ENCODE measurements around the gene SORL1. TPM values are rescaled to one million over a fixed set of nuclear protein-coding genes. Genes with fewer than 3 reads are reported as not detected.

Gene SORL1
- total RNA-seq, 4 donors from 2014 or later, result 12.1 to 42.8 (median 21.0) TPM

DNA sequence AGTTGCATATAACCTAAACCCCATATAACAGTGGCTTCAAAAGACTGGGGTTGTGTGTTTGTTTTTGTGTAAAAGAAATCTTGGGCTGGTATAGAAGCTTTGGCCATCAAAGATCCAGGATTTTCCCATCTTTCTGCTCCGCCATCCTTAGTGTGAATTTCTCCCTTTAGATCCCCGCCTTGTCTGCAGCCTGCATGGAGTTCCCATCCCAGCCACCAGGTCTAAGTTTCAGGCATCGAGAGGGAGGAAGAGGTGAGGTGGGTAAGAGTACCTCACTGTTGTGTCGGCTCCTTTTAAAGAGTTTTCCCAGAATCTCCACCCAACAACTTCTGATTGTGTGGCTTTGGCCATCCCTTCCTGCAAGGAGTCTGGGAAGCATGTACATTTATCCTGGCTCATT is 196.2 kb downstream of the SORL1 start:
- DNase-seq (ENCODE audit: low spot score in 2 of 2), result no peak
- Histone ChIP-seq H3K27ac (no peak overlapping the region), H3K27me3 (no peaks in the 10 kb centered on the region), H3K36me3 (no peaks in the 10 kb centered on the region), H3K4me1 (no peaks in the 10 kb centered on the region), H3K9me3 (no peaks in the 10 kb centered on the region), H3K4me3 (no peak overlapping the region)
- WGBS, result 87% methylated on average over 4 of the region's 4 CpGs
- TF ChIP-seq, protein P1, sequence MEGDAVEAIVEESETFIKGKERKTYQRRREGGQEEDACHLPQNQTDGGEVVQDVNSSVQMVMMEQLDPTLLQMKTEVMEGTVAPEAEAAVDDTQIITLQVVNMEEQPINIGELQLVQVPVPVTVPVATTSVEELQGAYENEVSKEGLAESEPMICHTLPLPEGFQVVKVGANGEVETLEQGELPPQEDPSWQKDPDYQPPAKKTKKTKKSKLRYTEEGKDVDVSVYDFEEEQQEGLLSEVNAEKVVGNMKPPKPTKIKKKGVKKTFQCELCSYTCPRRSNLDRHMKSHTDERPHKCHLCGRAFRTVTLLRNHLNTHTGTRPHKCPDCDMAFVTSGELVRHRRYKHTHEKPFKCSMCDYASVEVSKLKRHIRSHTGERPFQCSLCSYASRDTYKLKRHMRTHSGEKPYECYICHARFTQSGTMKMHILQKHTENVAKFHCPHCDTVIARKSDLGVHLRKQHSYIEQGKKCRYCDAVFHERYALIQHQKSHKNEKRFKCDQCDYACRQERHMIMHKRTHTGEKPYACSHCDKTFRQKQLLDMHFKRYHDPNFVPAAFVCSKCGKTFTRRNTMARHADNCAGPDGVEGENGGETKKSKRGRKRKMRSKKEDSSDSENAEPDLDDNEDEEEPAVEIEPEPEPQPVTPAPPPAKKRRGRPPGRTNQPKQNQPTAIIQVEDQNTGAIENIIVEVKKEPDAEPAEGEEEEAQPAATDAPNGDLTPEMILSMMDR (IDR thresholded peaks at IDR 0.05), result no peak
- TF ChIP-seq EP300 (IDR thresholded peaks at IDR 0.05) (no peak), POLR2A (IDR thresholded peaks at IDR 0.05) (no peak), POLR2AphosphoS5 (IDR thresholded peaks at IDR 0.05) (no peak)

DNA sequence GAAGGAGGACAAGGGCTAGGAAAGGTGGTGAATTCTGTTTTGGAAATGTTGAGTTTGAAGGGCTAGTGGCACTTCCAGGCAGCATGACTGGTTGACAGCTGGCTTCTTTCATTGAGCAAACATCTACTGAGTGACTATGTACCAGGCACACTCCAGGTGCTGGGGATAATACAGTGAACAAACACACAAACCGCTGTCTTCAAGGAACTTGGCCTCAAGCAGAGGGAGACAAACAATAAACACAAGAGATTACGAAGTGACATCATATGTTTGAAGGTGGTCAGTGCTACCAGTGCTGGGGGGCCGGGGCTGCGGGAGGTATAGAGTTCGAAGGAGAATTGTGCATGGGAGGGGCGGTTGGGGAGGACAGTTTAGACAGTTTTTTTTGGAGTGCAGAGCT is 197.7 kb downstream of the SORL1 start:
- TF ChIP-seq, protein P1 (IDR thresholded peaks at IDR 0.05), result no peak
- TF ChIP-seq POLR2A (IDR thresholded peaks at IDR 0.05), result no peak
- TF ChIP-seq POLR2AphosphoS5 (IDR thresholded peaks at IDR 0.05), result no peak
- TF ChIP-seq EP300 (IDR thresholded peaks at IDR 0.05), result no peak
- no peak for DNase-seq (ENCODE audit: low spot score in 2 of 2)
- no peaks in the 10 kb centered on the region for H3K27me3 ChIP-seq
- 92% methylated on average over 6 of the region's 6 CpGs for WGBS
- H3K4me3 ChIP-seq, result no peak overlapping the region
- no peaks in the 10 kb centered on the region for H3K36me3 ChIP-seq
- no peak overlapping the region for H3K27ac ChIP-seq
- H3K4me1 ChIP-seq, result peaks cover 4% of the 10 kb centered on the region
- no peaks in the 10 kb centered on the region for H3K9me3 ChIP-seq

DNA sequence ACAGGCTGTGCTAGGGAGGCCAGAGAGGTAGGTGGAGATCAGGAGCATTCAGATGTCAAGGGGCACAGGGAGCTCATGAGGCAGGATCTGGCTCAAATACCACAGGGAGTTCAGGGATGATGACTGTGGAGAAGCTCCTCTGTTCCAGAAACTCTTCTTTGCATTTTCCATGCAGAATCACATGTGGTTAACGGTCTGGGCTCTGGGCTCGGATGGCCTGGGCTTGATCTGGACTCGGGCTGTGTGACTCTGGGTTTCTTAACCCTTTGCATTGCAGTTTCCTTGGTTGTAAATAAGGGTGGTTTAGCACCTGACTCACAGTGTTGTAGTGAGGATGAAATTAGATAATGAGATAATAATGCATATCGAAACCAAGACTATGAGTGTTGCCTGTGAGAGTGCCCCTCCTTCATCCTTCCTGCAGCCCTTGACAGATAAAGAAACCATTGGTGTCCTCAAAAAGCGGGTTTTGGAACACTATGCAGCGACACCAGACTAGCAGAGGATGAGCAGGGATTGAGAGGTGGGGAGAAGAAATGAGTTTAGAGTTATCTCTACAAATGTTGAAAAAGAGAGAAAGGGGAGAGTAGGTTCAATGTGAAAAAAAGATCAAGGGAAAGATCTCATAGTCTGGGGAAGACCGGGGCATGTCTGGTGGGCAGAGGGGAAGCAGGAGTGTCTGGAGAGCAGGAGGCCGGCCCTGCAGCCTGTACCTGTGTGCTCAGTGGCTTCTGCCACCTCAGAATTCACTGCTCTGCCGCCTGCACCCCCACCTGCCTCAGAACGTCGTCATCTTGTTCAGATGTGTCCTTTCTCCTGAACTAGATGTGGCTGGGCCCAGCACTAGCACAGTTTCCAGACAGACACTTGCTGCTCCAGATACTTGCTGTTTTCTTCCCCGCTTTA is 198.5 kb downstream of the SORL1 start:
- Histone ChIP-seq H3K27me3 (no peaks in the 10 kb centered on the region), H3K4me3 (no peak overlapping the region), H3K27ac (no peak overlapping the region), H3K4me1 (peaks cover 12% of the 10 kb centered on the region), H3K9me3 (no peaks in the 10 kb centered on the region), H3K36me3 (no peaks in the 10 kb centered on the region)
- no peak for DNase-seq (ENCODE audit: low spot score in 2 of 2)
- TF ChIP-seq POLR2AphosphoS5 (IDR thresholded peaks at IDR 0.05) (no peak), EP300 (IDR thresholded peaks at IDR 0.05) (no peak), POLR2A (IDR thresholded peaks at IDR 0.05) (no peak)
- TF ChIP-seq, protein P1 (IDR thresholded peaks at IDR 0.05), result no peak
- 72% methylated on average over 12 of the region's 12 CpGs for WGBS

DNA sequence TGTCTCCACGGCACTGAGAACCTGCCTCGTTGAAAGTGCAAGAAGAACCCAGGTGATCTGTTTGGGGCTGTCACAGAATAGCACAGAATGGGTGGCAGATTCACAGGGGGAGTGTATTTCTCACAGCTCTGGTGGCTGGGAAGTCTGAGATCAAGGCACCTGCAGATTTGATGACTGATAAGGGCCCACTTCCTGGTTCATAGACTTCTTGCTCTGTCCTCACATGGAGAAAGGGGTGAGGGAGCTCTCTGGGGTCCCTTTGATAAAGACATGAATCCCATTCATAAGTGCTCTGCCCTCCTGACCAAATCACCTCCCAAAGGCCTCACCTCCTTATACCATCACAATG is 199.1 kb downstream of the SORL1 start:
- TF ChIP-seq POLR2A (IDR thresholded peaks at IDR 0.05) (no peak), POLR2AphosphoS5 (IDR thresholded peaks at IDR 0.05) (no peak), EP300 (IDR thresholded peaks at IDR 0.05) (no peak)
- TF ChIP-seq, protein P1 (IDR thresholded peaks at IDR 0.05), result no peak
- WGBS, result 89% methylated on average over 2 of the region's 2 CpGs
- Histone ChIP-seq H3K4me3 (no peak overlapping the region), H3K27me3 (no peaks in the 10 kb centered on the region), H3K4me1 (peaks cover 17% of the 10 kb centered on the region), H3K27ac (no peak overlapping the region), H3K36me3 (no peaks in the 10 kb centered on the region), H3K9me3 (no peaks in the 10 kb centered on the region)
- DNase-seq (ENCODE audit: low spot score in 2 of 2), result no peak

DNA sequence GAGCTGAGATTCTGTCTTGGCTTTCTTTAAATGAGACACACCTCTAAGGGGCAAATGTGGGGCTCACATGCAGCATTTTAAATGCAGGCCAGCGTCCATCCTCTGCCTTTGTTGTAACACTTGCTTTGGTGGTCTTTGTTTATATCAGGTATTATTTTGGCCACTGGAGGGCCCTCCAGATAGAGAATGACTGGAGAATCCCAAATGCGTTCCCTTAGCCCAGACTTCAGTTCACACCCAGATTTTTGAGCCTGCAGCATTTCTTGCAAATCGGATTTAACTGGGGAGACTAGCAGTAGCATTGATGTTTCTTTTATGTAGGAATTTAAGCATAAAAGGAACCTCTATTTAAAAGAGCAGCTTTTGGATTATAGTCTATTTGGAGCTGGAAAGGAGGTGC is 200.9 kb downstream of the SORL1 start:
- no peak for DNase-seq (ENCODE audit: low spot score in 2 of 2)
- Histone ChIP-seq H3K36me3 (no peaks in the 10 kb centered on the region), H3K4me3 (no peak overlapping the region), H3K9me3 (no peaks in the 10 kb centered on the region), H3K27ac (no peak overlapping the region), H3K4me1 (peaks cover 23% of the 10 kb centered on the region), H3K27me3 (no peaks in the 10 kb centered on the region)
- TF ChIP-seq POLR2AphosphoS5 (IDR thresholded peaks at IDR 0.05) (no peak), POLR2A (IDR thresholded peaks at IDR 0.05) (no peak), EP300 (IDR thresholded peaks at IDR 0.05) (no peak)
- TF ChIP-seq, protein P1 (IDR thresholded peaks at IDR 0.05), result no peak
- 60% methylated on average over 3 of the region's 3 CpGs for WGBS

Data from suprapubic skin (tissue), 4 donors.